ENCODE data around the gene SLC6A6.
"Not testable (repeated sequence)": the region's sequence is repeated elsewhere in the genome, so short reads cannot be mapped to it uniquely, and the experiment has no call there.

The SLC6A6 gene

GRCh38 chr3:14423197-14423743 is 20.9 kb downstream of the SLC6A6 start:
- DNase-seq = no peak

- no peak for DNase-seq
Observed at GRCh38 chr3:14423963-14424362, 21.6 kb downstream of the SLC6A6 start.

GRCh38 chr3:14424711-14425580 is 22.5 kb downstream of the SLC6A6 start:
- DNase-seq = no peak

- no peak for DNase-seq
Observed at GRCh38 chr3:14425581-14426304, 23.3 kb downstream of the SLC6A6 start.

GRCh38 chr3:14426305-14426620 is 23.9 kb downstream of the SLC6A6 start:
- no peak for DNase-seq

- DNase-seq = no peak
Observed at GRCh38 chr3:14428087-14429033, 26.0 kb downstream of the SLC6A6 start.

GRCh38 chr3:14429237-14429636 is 26.8 kb downstream of the SLC6A6 start:
- no peak for DNase-seq

GRCh38 chr3:14429640-14430039 is 27.2 kb downstream of the SLC6A6 start:
- no peak for DNase-seq

GRCh38 chr3:14430053-14430452 is 27.6 kb downstream of the SLC6A6 start:
- no peak for DNase-seq

GRCh38 chr3:14430706-14431451 is 28.5 kb downstream of the SLC6A6 start:
- peak; percentile 20 for DNase-seq

- no peak for DNase-seq
Observed at GRCh38 chr3:14431452-14431916, 29.1 kb downstream of the SLC6A6 start.

GRCh38 chr3:14431917-14432834 is 29.8 kb downstream of the SLC6A6 start:
- peak; percentile 87 for DNase-seq

- no peak for DNase-seq
Observed at GRCh38 chr3:14433106-14433505, 30.7 kb downstream of the SLC6A6 start.

GRCh38 chr3:14434126-14434497 is 31.7 kb downstream of the SLC6A6 start:
- no peak for DNase-seq

- DNase-seq = no peak
Observed at GRCh38 chr3:14434498-14435151, 32.2 kb downstream of the SLC6A6 start.

- no peak for DNase-seq
Observed at GRCh38 chr3:14435175-14436014, 33.0 kb downstream of the SLC6A6 start.

GRCh38 chr3:14436954-14437281 is 34.5 kb downstream of the SLC6A6 start:
- no peak for DNase-seq

GRCh38 chr3:14437705-14438104 is 35.3 kb downstream of the SLC6A6 start:
- DNase-seq = not testable (repeated sequence)

GRCh38 chr3:14438262-14438661 is 35.9 kb downstream of the SLC6A6 start:
- DNase-seq = no peak

- DNase-seq = no peak
Observed at GRCh38 chr3:14438929-14439328, 36.5 kb downstream of the SLC6A6 start.

Measured in KG1 (cell line).